WTC11 (cell line): ENCODE measurements around the gene SSR2. TPM values are rescaled to one million over a fixed set of nuclear protein-coding genes. Genes with fewer than 3 reads are reported as not detected.

Source experiments
- ATAC-seq: fragments of 200-7000 bp; cut with Tn5 transposase; 2 replicates; pipeline ENCODE4 v1.10.0; 2021; ENCODE audit warnings: mild to moderate bottlenecking, moderate library complexity
- CTCF ChIA-PET: fragments of 300-600 bp; sonication (Branson Sonifier 250); formaldehyde crosslinking; loops from one replicate; lab custom pipeline; 2021; ENCODE audit warnings: antibody characterized with exemption; lab: Charles Lee
- POLR2A ChIA-PET: fragments of 350-600 bp; sonication (Branson Sonifier 250); formaldehyde crosslinking; loops from one replicate; lab custom pipeline; 2021; ENCODE audit warnings: antibody characterized with exemption; lab: Charles Lee
- DNase-seq: peaks from one replicate; pipeline ENCODE4 v3.0.0; 2021; ENCODE audit warnings: low spot score
- H3K27ac Mint-ChIP-seq: 2 replicates; pipeline ENCODE4 v1.8.0; 2021; ENCODE audit warnings: mixed read lengths
- H3K27me3 Mint-ChIP-seq: 2 replicates; pipeline ENCODE4 v1.8.0; 2021; ENCODE audit warnings: low read depth, mild to moderate bottlenecking, moderate library complexity, mixed read lengths
- H3K36me3 Mint-ChIP-seq: 2 replicates; pipeline ENCODE4 v1.8.0; 2021; ENCODE audit warnings: mixed read lengths
- H3K4me1 Mint-ChIP-seq: 2 replicates; pipeline ENCODE4 v1.8.0; 2022; ENCODE audit warnings: mixed read lengths
- H3K4me3 Mint-ChIP-seq: 2 replicates; pipeline ENCODE4 v1.8.0; 2021; ENCODE audit warnings: mild to moderate bottlenecking, moderate library complexity, mixed read lengths
- H3K9me3 Mint-ChIP-seq: 2 replicates; pipeline ENCODE4 v1.8.0; 2021; ENCODE audit warnings: mixed read lengths
- ARID4B ChIP-seq: sonication (generic); formaldehyde crosslinking; IDR thresholded peaks from 2 replicates; pipeline ENCODE4 v1.8.0; 2023; ENCODE audit warnings: missing genetic modification reagents, mild to moderate bottlenecking, borderline replicate concordance
- ATF2 ChIP-seq: sonication (generic); formaldehyde crosslinking; IDR thresholded peaks from 2 replicates; pipeline ENCODE4 v1.8.1; 2022; ENCODE audit warnings: low read depth, missing genetic modification reagents, borderline replicate concordance
- CREM ChIP-seq: sonication (generic); formaldehyde crosslinking; IDR thresholded peaks from 2 replicates; pipeline ENCODE4 v1.8.1; 2022; ENCODE audit warnings: mild to moderate bottlenecking, missing genetic modification reagents, moderate library complexity
- FOXJ3 ChIP-seq: sonication (generic); formaldehyde crosslinking; IDR thresholded peaks from 2 replicates; pipeline ENCODE4 v1.9.0; 2021; ENCODE audit warnings: missing genetic modification reagents, mild to moderate bottlenecking, borderline replicate concordance
- GABPB1 ChIP-seq: sonication (generic); formaldehyde crosslinking; IDR thresholded peaks from 2 replicates; pipeline ENCODE4 v1.8.1; 2023; ENCODE audit warnings: mild to moderate bottlenecking, missing genetic modification reagents
- IRF1 ChIP-seq: sonication (generic); formaldehyde crosslinking; IDR thresholded peaks from 2 replicates; pipeline ENCODE4 v1.8.0; 2023; ENCODE audit warnings: missing genetic modification reagents
- NFATC4 ChIP-seq: fragments of 250-450 bp; sonication (Bioruptor Pico); IDR thresholded peaks from 2 replicates; pipeline ENCODE4 v1.9.0; 2021; ENCODE audit warnings: mild to moderate bottlenecking
- NR1H2 ChIP-seq: sonication (generic); formaldehyde crosslinking; IDR thresholded peaks from 2 replicates; pipeline ENCODE4 v1.9.0; 2021; ENCODE audit warnings: mild to moderate bottlenecking, moderate library complexity, missing genetic modification reagents
- NR3C1 ChIP-seq: sonication (generic); formaldehyde crosslinking; conservative IDR thresholded peaks from 2 replicates; pipeline ENCODE4 v1.8.1; 2023; ENCODE audit warnings: low read depth, mild to moderate bottlenecking, missing genetic modification reagents
- PRRX2 ChIP-seq: fragments of 250-450 bp; sonication (Bioruptor Pico); IDR thresholded peaks from 2 replicates; pipeline ENCODE4 v1.8.0; 2021; ENCODE audit warnings: mild to moderate bottlenecking
- SMAD3 ChIP-seq: sonication (generic); formaldehyde crosslinking; IDR thresholded peaks from 2 replicates; pipeline ENCODE4 v1.8.0; 2022; ENCODE audit warnings: missing genetic modification reagents, mild to moderate bottlenecking, borderline replicate concordance
- SOX15 ChIP-seq: fragments of 250-450 bp; sonication (Bioruptor Pico); IDR thresholded peaks from 2 replicates; pipeline ENCODE4 v1.9.0; 2021; ENCODE audit warnings: mild to moderate bottlenecking
- TCF7 ChIP-seq: sonication (generic); formaldehyde crosslinking; IDR thresholded peaks from 2 replicates; pipeline ENCODE4 v1.8.0; 2022; ENCODE audit warnings: mild to moderate bottlenecking, low read depth, missing genetic modification reagents, moderate library complexity
- ZNF512 ChIP-seq: sonication (generic); formaldehyde crosslinking; IDR thresholded peaks from 2 replicates; pipeline ENCODE4 v1.8.1; 2022; ENCODE audit warnings: missing genetic modification reagents, borderline replicate concordance
- total RNA-seq: library from RNA; stranded (reverse); gene quantifications from 3 replicates; pipeline ENCODE4 v1.2.3, GENCODE V29; 2021
- TF ChIP-seq, protein P1 (sequence below): sonication (generic); formaldehyde crosslinking; IDR thresholded peaks from 2 replicates; pipeline ENCODE4 v1.8.1; 2023; ENCODE audit warnings: mild to moderate bottlenecking, missing genetic modification reagents, moderate library complexity
- TF ChIP-seq, protein P2 (sequence below): sonication (generic); formaldehyde crosslinking; IDR thresholded peaks from 2 replicates; pipeline ENCODE4 v1.8.0; 2022; ENCODE audit warnings: mild to moderate bottlenecking, missing genetic modification reagents
- TF ChIP-seq, protein P3 (sequence below): sonication (generic); formaldehyde crosslinking; IDR thresholded peaks from 2 replicates; pipeline ENCODE4 v1.8.1; 2022; ENCODE audit warnings: mild to moderate bottlenecking, missing genetic modification reagents, moderate library complexity, borderline replicate concordance
- TF ChIP-seq, protein P4 (sequence below): sonication (generic); formaldehyde crosslinking; IDR thresholded peaks from 2 replicates; pipeline ENCODE4 v1.8.1; 2023; ENCODE audit warnings: mild to moderate bottlenecking, missing genetic modification reagents, moderate library complexity

SSR2 gene
- total RNA-seq, 1 experiment from 2014 or later: 175 TPM

GRCh38 chr1:156070548-156070947, 49.8 kb upstream of the SSR2 start (continued):
- TF ChIP-seq, protein P1, sequence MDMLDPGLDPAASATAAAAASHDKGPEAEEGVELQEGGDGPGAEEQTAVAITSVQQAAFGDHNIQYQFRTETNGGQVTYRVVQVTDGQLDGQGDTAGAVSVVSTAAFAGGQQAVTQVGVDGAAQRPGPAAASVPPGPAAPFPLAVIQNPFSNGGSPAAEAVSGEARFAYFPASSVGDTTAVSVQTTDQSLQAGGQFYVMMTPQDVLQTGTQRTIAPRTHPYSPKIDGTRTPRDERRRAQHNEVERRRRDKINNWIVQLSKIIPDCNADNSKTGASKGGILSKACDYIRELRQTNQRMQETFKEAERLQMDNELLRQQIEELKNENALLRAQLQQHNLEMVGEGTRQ (CRISPR knock-in tag): no peak
- no peak for TF ChIP-seq CREM (CRISPR knock-in tag)
- no peak for TF ChIP-seq TCF7
- no peak for TF ChIP-seq NFATC4 (CRISPR knock-in tag)
- TF ChIP-seq FOXJ3 (CRISPR knock-in tag): no peak

DNA sequence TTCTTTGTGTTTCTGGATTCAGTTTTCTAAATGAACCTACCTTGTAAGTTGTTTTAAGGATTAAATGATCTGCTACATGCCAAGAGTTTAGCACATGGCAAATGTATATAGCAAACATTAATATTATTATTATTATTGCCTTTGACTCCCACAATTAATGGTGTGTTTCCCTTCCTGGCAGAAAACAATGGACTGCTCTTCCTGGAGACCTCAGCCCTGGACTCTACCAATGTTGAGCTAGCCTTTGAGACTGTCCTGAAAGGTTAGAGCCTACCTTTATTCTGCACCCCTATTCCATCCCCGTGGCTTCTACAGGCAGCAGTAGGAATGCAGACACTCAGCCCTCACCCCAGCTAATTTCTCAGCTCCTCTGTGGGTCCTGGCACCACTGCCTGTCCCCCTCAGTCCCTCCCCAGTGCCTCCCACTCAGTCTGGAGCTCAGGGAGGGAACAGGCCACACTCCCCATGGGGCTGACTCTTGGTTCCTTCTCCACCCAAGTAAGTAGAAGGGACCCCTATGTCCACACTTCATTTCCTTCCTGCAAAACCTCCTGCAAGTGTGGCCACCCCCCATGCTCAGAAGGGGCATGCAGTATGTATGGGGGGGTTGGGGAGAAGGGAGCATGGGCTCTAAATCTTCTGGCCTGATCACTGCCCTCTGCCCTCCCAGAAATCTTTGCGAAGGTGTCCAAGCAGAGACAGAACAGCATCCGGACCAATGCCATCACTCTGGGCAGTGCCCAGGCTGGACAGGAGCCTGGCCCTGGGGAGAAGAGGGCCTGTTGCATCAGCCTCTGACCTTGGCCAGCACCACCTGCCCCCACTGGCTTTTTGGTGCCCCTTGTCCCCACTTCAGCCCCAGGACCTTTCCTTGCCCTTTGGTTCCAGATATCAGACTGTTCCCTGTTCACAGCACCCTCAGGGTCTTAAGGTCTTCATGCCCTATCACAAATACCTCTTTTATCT, 49.0 kb upstream of the SSR2 start:
- ATAC-seq (no peak), DNase-seq (no peak)
- Mint-ChIP-seq H3K27me3 (no peaks in the 10 kb centered on the region), H3K4me1 (peaks cover 48% of the 10 kb centered on the region), H3K9me3 (no peaks in the 10 kb centered on the region), H3K36me3 (peaks cover 24% of the 10 kb centered on the region), H3K27ac (0 out of 2 replicates have a peak overlapping the region, but pooled peaks have one; percentile 11), H3K4me3 (no peak overlapping the region)
- TF ChIP-seq GABPB1 (CRISPR knock-in tag): 0 out of 2 replicates have a peak, but pooled peaks have one; percentile 54
- TF ChIP-seq NR3C1 (CRISPR knock-in tag): no peak
- ChIA-PET POLR2A (no interaction called here), CTCF (interaction anchor here (1.1 kb wide), 2 partner anchors 60 to 80 kb away, joined by 3 to 4 read pairs; no protein-coding TSS in a partner anchor)

DNA sequence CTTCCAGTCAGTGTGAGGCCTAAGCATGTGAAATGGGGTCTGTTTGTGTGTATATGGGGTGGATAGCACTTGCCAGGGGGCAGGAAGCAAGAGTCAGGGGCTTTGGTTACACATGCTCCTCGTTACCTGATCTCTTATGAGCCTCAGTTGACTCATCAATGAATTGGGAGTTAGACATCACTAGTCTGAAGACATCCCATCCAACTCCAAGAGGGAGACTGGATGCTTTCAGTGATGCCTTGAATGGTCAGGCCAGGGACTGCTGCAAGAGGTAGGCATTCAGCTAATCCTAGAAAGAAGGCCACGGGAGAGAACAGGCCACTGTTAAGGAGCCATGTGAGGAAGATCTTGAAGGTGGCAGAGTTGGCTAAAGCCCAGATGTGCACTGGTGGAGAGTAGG, 46.5 kb upstream of the SSR2 start:
- ATAC-seq: no peak
- ChIA-PET CTCF (interaction anchor here (1.0 to 5.0 kb wide), 16 partner anchors 9 to 158 kb away, joined by 3 to 74 read pairs (median 20); partner anchors contain the start of genes ARHGEF2, KHDC4, LAMTOR2 and UBQLN4), POLR2A (no interaction called here)
- peaks cover 36% of the 10 kb centered on the region for H3K4me1 Mint-ChIP-seq
- no peaks in the 10 kb centered on the region for H3K27me3 Mint-ChIP-seq
- no peak for DNase-seq
- peaks cover 24% of the 10 kb centered on the region for H3K36me3 Mint-ChIP-seq
- H3K27ac Mint-ChIP-seq: no peak overlapping the region
- no peaks in the 10 kb centered on the region for H3K9me3 Mint-ChIP-seq
- no peak overlapping the region for H3K4me3 Mint-ChIP-seq
- TF ChIP-seq FOXJ3 (CRISPR knock-in tag) (no peak), ATF2 (CRISPR knock-in tag) (no peak), PRRX2 (CRISPR knock-in tag) (no peak), ZNF512 (CRISPR knock-in tag) (no peak), NR1H2 (CRISPR knock-in tag) (no peak), SOX15 (CRISPR knock-in tag) (no peak), IRF1 (CRISPR knock-in tag) (no peak), ARID4B (CRISPR knock-in tag) (no peak), SMAD3 (CRISPR knock-in tag) (no peak)
- TF ChIP-seq, protein P2, sequence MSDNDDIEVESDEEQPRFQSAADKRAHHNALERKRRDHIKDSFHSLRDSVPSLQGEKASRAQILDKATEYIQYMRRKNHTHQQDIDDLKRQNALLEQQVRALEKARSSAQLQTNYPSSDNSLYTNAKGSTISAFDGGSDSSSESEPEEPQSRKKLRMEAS (CRISPR knock-in tag): no peak
- TF ChIP-seq, protein P3, sequence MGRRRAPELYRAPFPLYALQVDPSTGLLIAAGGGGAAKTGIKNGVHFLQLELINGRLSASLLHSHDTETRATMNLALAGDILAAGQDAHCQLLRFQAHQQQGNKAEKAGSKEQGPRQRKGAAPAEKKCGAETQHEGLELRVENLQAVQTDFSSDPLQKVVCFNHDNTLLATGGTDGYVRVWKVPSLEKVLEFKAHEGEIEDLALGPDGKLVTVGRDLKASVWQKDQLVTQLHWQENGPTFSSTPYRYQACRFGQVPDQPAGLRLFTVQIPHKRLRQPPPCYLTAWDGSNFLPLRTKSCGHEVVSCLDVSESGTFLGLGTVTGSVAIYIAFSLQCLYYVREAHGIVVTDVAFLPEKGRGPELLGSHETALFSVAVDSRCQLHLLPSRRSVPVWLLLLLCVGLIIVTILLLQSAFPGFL: no peak
- TF ChIP-seq, protein P4, sequence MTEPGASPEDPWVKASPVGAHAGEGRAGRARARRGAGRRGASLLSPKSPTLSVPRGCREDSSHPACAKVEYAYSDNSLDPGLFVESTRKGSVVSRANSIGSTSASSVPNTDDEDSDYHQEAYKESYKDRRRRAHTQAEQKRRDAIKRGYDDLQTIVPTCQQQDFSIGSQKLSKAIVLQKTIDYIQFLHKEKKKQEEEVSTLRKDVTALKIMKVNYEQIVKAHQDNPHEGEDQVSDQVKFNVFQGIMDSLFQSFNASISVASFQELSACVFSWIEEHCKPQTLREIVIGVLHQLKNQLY (CRISPR knock-in tag): no peak
